Nephron (organoid): ENCODE results near the gene ANKRD11.

Source experiments
- H3K27ac Mint-ChIP-seq, 3 experiments: 2 replicates each; pipeline ENCODE4 v1.8.0; 2020; ENCODE audit warnings: mixed read lengths in 3 of 3, mild to moderate bottlenecking in 2 of 3, moderate library complexity in 1 of 3
- H3K27me3 Mint-ChIP-seq: 2 replicates; pipeline ENCODE4 v1.8.0; 2021; ENCODE audit warnings: low read depth, mild to moderate bottlenecking, moderate library complexity, mixed read lengths
- H3K36me3 Mint-ChIP-seq: 2 replicates; pipeline ENCODE4 v1.8.0; 2020; ENCODE audit warnings: low read depth, mixed read lengths
- H3K4me1 Mint-ChIP-seq: 2 replicates; pipeline ENCODE4 v1.8.0; 2020; ENCODE audit warnings: mixed read lengths
- H3K4me3 Mint-ChIP-seq, 3 experiments: 2 replicates each; pipeline ENCODE4 v1.8.0; 2020; ENCODE audit warnings: mild to moderate bottlenecking in 3 of 3, mixed read lengths in 3 of 3, moderate library complexity in 2 of 3
- H3K9me3 Mint-ChIP-seq: 2 replicates; pipeline ENCODE4 v1.8.0; 2020; ENCODE audit warnings: mixed read lengths
- TF ChIP-seq, protein P1 (sequence below), 3 experiments: fragments of 200-600 bp; sonication (generic); IDR thresholded peaks; one replicate each; pipeline ENCODE4 v1.5.0; 2021; ENCODE audit warnings: antibody characterized with exemption in 3 of 3; ENCODE audit not compliant: unreplicated experiment in 3 of 3

The ANKRD11 gene

GRCh38 chr16:89293276-89294143 lies 196.9 kb downstream of the ANKRD11 start:
- no peaks in the 10 kb centered on the region for H3K9me3 Mint-ChIP-seq
- peaks cover 25% of the 10 kb centered on the region for H3K4me1 Mint-ChIP-seq
- H3K36me3 Mint-ChIP-seq: peaks cover 17% of the 10 kb centered on the region

GRCh38 chr16:89292443-89293078 lies 197.8 kb downstream of the ANKRD11 start:
- TF ChIP-seq, protein P1, sequence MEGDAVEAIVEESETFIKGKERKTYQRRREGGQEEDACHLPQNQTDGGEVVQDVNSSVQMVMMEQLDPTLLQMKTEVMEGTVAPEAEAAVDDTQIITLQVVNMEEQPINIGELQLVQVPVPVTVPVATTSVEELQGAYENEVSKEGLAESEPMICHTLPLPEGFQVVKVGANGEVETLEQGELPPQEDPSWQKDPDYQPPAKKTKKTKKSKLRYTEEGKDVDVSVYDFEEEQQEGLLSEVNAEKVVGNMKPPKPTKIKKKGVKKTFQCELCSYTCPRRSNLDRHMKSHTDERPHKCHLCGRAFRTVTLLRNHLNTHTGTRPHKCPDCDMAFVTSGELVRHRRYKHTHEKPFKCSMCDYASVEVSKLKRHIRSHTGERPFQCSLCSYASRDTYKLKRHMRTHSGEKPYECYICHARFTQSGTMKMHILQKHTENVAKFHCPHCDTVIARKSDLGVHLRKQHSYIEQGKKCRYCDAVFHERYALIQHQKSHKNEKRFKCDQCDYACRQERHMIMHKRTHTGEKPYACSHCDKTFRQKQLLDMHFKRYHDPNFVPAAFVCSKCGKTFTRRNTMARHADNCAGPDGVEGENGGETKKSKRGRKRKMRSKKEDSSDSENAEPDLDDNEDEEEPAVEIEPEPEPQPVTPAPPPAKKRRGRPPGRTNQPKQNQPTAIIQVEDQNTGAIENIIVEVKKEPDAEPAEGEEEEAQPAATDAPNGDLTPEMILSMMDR (IDR thresholded peaks at IDR 0.05; ENCODE audit: unreplicated experiment in 3 of 3): no peak
- Mint-ChIP-seq H3K36me3 (peaks cover 21% of the 10 kb centered on the region), H3K27ac (peak overlapping the region in 1 of 3 experiments; percentile 31), H3K27me3 (no peaks in the 10 kb centered on the region), H3K4me1 (peaks cover 22% of the 10 kb centered on the region), H3K4me3 (no peak overlapping the region), H3K9me3 (no peaks in the 10 kb centered on the region)

More at GRCh38 chr16:89293276-89294143, 196.9 kb downstream of the ANKRD11 start:
- Mint-ChIP-seq H3K27ac (no peak overlapping the region), H3K27me3 (no peaks in the 10 kb centered on the region), H3K4me3 (no peak overlapping the region)
- TF ChIP-seq, protein P1 (IDR thresholded peaks at IDR 0.05; ENCODE audit: unreplicated experiment in 3 of 3): no peak

DNA sequence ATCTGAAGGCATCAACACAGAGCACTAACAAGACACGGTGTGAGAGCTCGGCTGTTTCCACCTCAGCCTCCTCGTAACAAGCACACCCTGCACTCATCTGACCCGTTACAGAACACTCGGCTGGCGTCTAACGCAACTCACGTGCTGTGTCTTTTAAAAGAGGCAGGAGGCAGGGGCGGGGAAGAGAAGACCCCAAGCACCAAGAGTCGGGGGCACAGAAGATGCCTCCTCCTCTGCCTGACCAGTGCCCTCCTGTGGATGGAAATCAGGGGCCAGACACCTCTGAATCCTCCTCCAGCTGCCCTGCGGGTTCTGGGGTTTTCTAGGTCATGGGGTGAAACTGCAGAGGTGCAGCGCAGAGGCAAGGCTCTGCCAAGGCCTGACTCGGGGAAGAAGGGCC lies 198.6 kb downstream of the ANKRD11 start:
- Mint-ChIP-seq H3K9me3 (no peaks in the 10 kb centered on the region), H3K36me3 (peaks cover 19% of the 10 kb centered on the region), H3K27ac (no peak overlapping the region), H3K4me3 (no peak overlapping the region), H3K4me1 (peaks cover 15% of the 10 kb centered on the region), H3K27me3 (no peaks in the 10 kb centered on the region)
- TF ChIP-seq, protein P1 (IDR thresholded peaks at IDR 0.05; ENCODE audit: unreplicated experiment in 3 of 3): no peak

DNA sequence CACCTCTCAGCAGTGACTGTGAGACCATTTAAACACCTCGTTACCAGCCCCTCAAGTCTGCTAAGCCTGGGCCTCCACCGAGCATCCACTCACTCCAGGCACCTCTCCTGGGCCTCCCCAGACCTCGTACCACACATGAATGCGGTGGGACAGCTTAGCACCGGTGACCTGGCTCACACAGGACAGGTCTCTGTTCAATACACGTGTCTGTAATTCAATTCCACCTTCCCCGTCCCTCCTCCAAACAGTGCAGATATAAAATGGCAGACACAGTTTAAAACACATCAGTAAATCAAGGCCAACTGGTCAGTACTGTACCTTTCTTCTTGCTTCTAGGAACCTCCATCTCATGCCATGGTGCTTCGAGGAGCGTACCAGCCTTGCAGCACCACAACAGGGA lies 199.0 kb downstream of the ANKRD11 start:
- Mint-ChIP-seq H3K27ac (no peak overlapping the region), H3K36me3 (peaks cover 19% of the 10 kb centered on the region), H3K9me3 (no peaks in the 10 kb centered on the region), H3K27me3 (no peaks in the 10 kb centered on the region), H3K4me1 (peaks cover 13% of the 10 kb centered on the region), H3K4me3 (no peak overlapping the region)
- TF ChIP-seq, protein P1 (IDR thresholded peaks at IDR 0.05; ENCODE audit: unreplicated experiment in 3 of 3): no peak

GRCh38 chr16:89290887-89291286 lies 199.5 kb downstream of the ANKRD11 start:
- TF ChIP-seq, protein P1 (IDR thresholded peaks at IDR 0.05; ENCODE audit: unreplicated experiment in 3 of 3): no peak
- H3K27ac Mint-ChIP-seq: no peak overlapping the region
- no peaks in the 10 kb centered on the region for H3K9me3 Mint-ChIP-seq
- H3K4me3 Mint-ChIP-seq: no peak overlapping the region
- peaks cover 19% of the 10 kb centered on the region for H3K36me3 Mint-ChIP-seq
- H3K27me3 Mint-ChIP-seq: no peaks in the 10 kb centered on the region
- H3K4me1 Mint-ChIP-seq: peaks cover 9% of the 10 kb centered on the region
